ENCODE results near the gene MPRIP. TPM values are rescaled to one million over a fixed set of nuclear protein-coding genes. Genes with fewer than 3 reads are reported as not detected.

MPRIP gene
- total RNA-seq, 2 donors from 2014 or later = 147 to 269 TPM

GRCh38 chr17:17071531-17072360 lies 29.5 kb downstream of the MPRIP start:
- H3K27ac ChIP-seq = no peak overlapping the region
- ATAC-seq = no peak
- DNase-seq = peak in 1 of 4 donors; percentile 2

GRCh38 chr17:17072546-17072945 lies 30.3 kb downstream of the MPRIP start:
- no peaks in the 10 kb centered on the region for H3K9me3 ChIP-seq
- WGBS, 2 donors = 87 to 94% methylated on average over 5 of the region's 5 CpGs
- H3K36me3 ChIP-seq (replicated peaks in 1 of 2; ENCODE audit: insufficient read depth in 1 of 2, low read depth in 2 of 2) = no peaks in the 10 kb centered on the region
- no peak overlapping the region for H3K27ac ChIP-seq
- peak in 1 of 4 donors; percentile 0 for DNase-seq
- ATAC-seq = no peak
- intact Hi-C loops (cut with DNase I) = no loop called here
- TF ChIP-seq POLR2A (IDR thresholded peaks at IDR 0.05) (no peak), CTCF (IDR thresholded peaks at IDR 0.05) (no peak)
- no peak overlapping the region for H3K4me3 ChIP-seq
- peaks cover 17% of the 10 kb centered on the region for H3K4me1 ChIP-seq
- no peaks in the 10 kb centered on the region for H3K27me3 ChIP-seq

More at GRCh38 chr17:17071531-17072360, 29.5 kb downstream of the MPRIP start:
- Histone ChIP-seq H3K4me3 (no peak overlapping the region), H3K36me3 (replicated peaks in 1 of 2; ENCODE audit: insufficient read depth in 1 of 2, low read depth in 2 of 2) (no peaks in the 10 kb centered on the region), H3K27me3 (no peaks in the 10 kb centered on the region), H3K4me1 (peaks cover 12% of the 10 kb centered on the region), H3K9me3 (no peaks in the 10 kb centered on the region)
- no peak for TF ChIP-seq CTCF (IDR thresholded peaks at IDR 0.05)
- no peak for TF ChIP-seq POLR2A (IDR thresholded peaks at IDR 0.05)
- 83 to 85% methylated on average over 11 to 14 of the region's 14 CpGs for WGBS, 2 donors
- intact Hi-C loops (cut with DNase I) = no loop called here

GRCh38 chr17:17073030-17073564 lies 30.8 kb downstream of the MPRIP start:
- DNase-seq (peak in 1 of 4 donors; percentile 3), ATAC-seq (no peak)
- no peaks in the 10 kb centered on the region for H3K36me3 ChIP-seq (replicated peaks in 1 of 2; ENCODE audit: insufficient read depth in 1 of 2, low read depth in 2 of 2)
- peaks cover 22% of the 10 kb centered on the region for H3K4me1 ChIP-seq
- no peak overlapping the region for H3K27ac ChIP-seq
- intact Hi-C loops (cut with DNase I) = no loop called here
- H3K9me3 ChIP-seq = no peaks in the 10 kb centered on the region
- WGBS, 2 donors = 93 to 94% methylated on average over 12 of the region's 12 CpGs
- H3K4me3 ChIP-seq = no peak overlapping the region
- no peaks in the 10 kb centered on the region for H3K27me3 ChIP-seq
- TF ChIP-seq POLR2A (IDR thresholded peaks at IDR 0.05) (no peak), CTCF (IDR thresholded peaks at IDR 0.05) (no peak)

GRCh38 chr17:17073581-17074403 lies 31.5 kb downstream of the MPRIP start:
- H3K9me3 ChIP-seq = no peaks in the 10 kb centered on the region
- H3K27ac ChIP-seq = no peak overlapping the region
- H3K36me3 ChIP-seq (replicated peaks in 1 of 2; ENCODE audit: insufficient read depth in 1 of 2, low read depth in 2 of 2) = no peaks in the 10 kb centered on the region
- peaks cover 29% of the 10 kb centered on the region for H3K4me1 ChIP-seq
- WGBS, 2 donors = 87 to 93% methylated on average over 13 to 15 of the region's 15 CpGs
- intact Hi-C loops (cut with DNase I) = no loop called here
- ATAC-seq (no peak), DNase-seq (peak in 1 of 4 donors; percentile 4)
- H3K27me3 ChIP-seq = no peaks in the 10 kb centered on the region
- no peak overlapping the region for H3K4me3 ChIP-seq
- TF ChIP-seq CTCF (IDR thresholded peaks at IDR 0.05) (no peak), POLR2A (IDR thresholded peaks at IDR 0.05) (no peak)

Measured in body of pancreas (tissue), 4 donors.